GM12878 (cell line): ENCODE data around the gene AP4S1. TPM values are rescaled to one million over a fixed set of nuclear protein-coding genes. Genes with fewer than 3 reads are reported as not detected.

Experiments used
- ATAC-seq: fragments of 200-7000 bp; cut with Tn5 transposase; 3 replicates; pipeline ENCODE4 v1.9.1; 2020; ENCODE audit warnings: mild to moderate bottlenecking, moderate library complexity
- BruUV-seq: library from RNA; stranded (reverse); fragments of 400-500 nt; replicated peaks from 2 replicates; lab custom pipeline; 2021; lab: Mats Ljungman, UMichigan
- CTCF ChIA-PET: fragments of 300-600 bp; sonication (Branson Sonifier 250); formaldehyde crosslinking; extraction: SDS; loops from one replicate; lab custom pipeline; 2021; ENCODE audit warnings: inconsistent platforms; lab: Yijun Ruan, JAX
- POLR2A ChIA-PET: fragments of 350-600 bp; formaldehyde crosslinking; extraction: SDS; loops from one replicate; lab custom pipeline; 2021; ENCODE audit warnings: inconsistent platforms; lab: Charles Lee
- RAD21 ChIA-PET: fragments of 300-600 bp; sonication (Branson Sonifier 250); formaldehyde crosslinking; loops from one replicate; lab custom pipeline; 2023; ENCODE audit warnings: antibody characterized with exemption; ENCODE audit not compliant: unreplicated experiment; lab: Charles Lee
- SMC1A ChIA-PET: fragments of 300-600 bp; sonication (Branson Sonifier 250); formaldehyde crosslinking; loops from one replicate; lab custom pipeline; 2023; ENCODE audit not compliant: unreplicated experiment, uncharacterized antibody; lab: Charles Lee
- DNase-seq: peaks from one replicate; pipeline ENCODE4 v3.0.0-alpha.2; 2011; ENCODE audit warnings: low read depth, low spot score
- FAIRE-seq: peaks from 3 replicates; lab custom pipeline; 2011; peaks lifted over from hg19 to GRCh38; lab: Jason Lieb, UNC
- H2AFZ ChIP-seq: 2 replicates; pipeline ENCODE4 v1.6.0; 2011; ENCODE audit warnings: low read depth, low read length, control low read depth; ENCODE audit not compliant: control insufficient read depth
- H3K27ac ChIP-seq: 2 replicates; pipeline ENCODE4 v1.5.1; 2011; ENCODE audit warnings: control low read depth; ENCODE audit not compliant: control insufficient read depth, insufficient read depth
- H3K27me3 ChIP-seq, 2 experiments: replicated peaks in 1 of 2; 2 replicates each; pipeline versions ENCODE4 v1.6.0 to v1.6.1; 2011; ENCODE audit warnings: low read length in 1 of 2; ENCODE audit not compliant: control insufficient read depth in 2 of 2, insufficient read depth in 2 of 2
- H3K36me3 ChIP-seq, 2 experiments: 2 replicates each; pipeline ENCODE4 v1.5.1; 2011; ENCODE audit warnings: low read length in 1 of 2; ENCODE audit not compliant: control insufficient read depth in 2 of 2, insufficient read depth in 2 of 2
- H3K4me1 ChIP-seq: 2 replicates; pipeline ENCODE4 v1.6.1; 2011; ENCODE audit warnings: mild to moderate bottlenecking, low read length, moderate library complexity, mixed read lengths; ENCODE audit not compliant: control insufficient read depth, insufficient read depth
- H3K4me2 ChIP-seq: 2 replicates; pipeline ENCODE4 v1.6.0; 2011; ENCODE audit warnings: control low read depth; ENCODE audit not compliant: control insufficient read depth, insufficient read depth
- H3K4me3 ChIP-seq: fragments of 200-600 bp; sonication (generic); 2 replicates; pipeline ENCODE4 v1.5.1; 2016
- H3K79me2 ChIP-seq: 2 replicates; pipeline ENCODE4 v1.6.0; 2011; ENCODE audit warnings: low read length; ENCODE audit not compliant: control insufficient read depth, insufficient read depth
- H3K9ac ChIP-seq: 2 replicates; pipeline ENCODE4 v1.8.0; 2011; ENCODE audit warnings: low read length, control low read depth, mixed read lengths; ENCODE audit not compliant: control insufficient read depth, insufficient read depth
- H3K9me3 ChIP-seq: replicated peaks from 3 replicates; pipeline ENCODE4 v1.5.1; 2011; ENCODE audit warnings: mild to moderate bottlenecking, low read length; ENCODE audit not compliant: control insufficient read depth, insufficient read depth
- H4K20me1 ChIP-seq: 2 replicates; pipeline ENCODE4 v1.6.0; 2011; ENCODE audit not compliant: control insufficient read depth, insufficient read depth
- BACH1 ChIP-seq: fragments of 450-650 bp; IDR thresholded peaks from 2 replicates; pipeline ENCODE4 v1.6.1; 2017; ENCODE audit warnings: mild to moderate bottlenecking, borderline replicate concordance
- BMI1 ChIP-seq: fragments of 450-650 bp; IDR thresholded peaks from 2 replicates; pipeline ENCODE4 v1.6.1; 2016; ENCODE audit warnings: mild to moderate bottlenecking, moderate library complexity, borderline replicate concordance
- CBFB ChIP-seq: IDR thresholded peaks from 2 replicates; pipeline ENCODE4 v1.6.1; 2016; ENCODE audit warnings: antibody characterized with exemption, low read depth
- CREB1 ChIP-seq: IDR thresholded peaks from 2 replicates; pipeline ENCODE4 v1.6.1; 2012; ENCODE audit warnings: low read depth, mild to moderate bottlenecking, inconsistent platforms
- HDAC6 ChIP-seq: fragments of 200-600 bp; sonication (generic); IDR thresholded peaks from one replicate; pipeline ENCODE4 v1.8.0; 2017; ENCODE audit warnings: antibody characterized with exemption; ENCODE audit not compliant: unreplicated experiment
- IKZF1 ChIP-seq: fragments of 450-650 bp; conservative IDR thresholded peaks from 2 replicates; pipeline ENCODE4 v1.6.1; 2017; ENCODE audit warnings: antibody characterized with exemption, mild to moderate bottlenecking
- IRF3 ChIP-seq: fragments of 450-650 bp; IDR thresholded peaks from 2 replicates; pipeline ENCODE4 v1.6.1; 2014; ENCODE audit warnings: mild to moderate bottlenecking
- JUNB ChIP-seq: IDR thresholded peaks from 2 replicates; pipeline ENCODE4 v1.6.1; 2016; ENCODE audit warnings: antibody characterized with exemption, mild to moderate bottlenecking
- MYB ChIP-seq: fragments of 150-350 bp; IDR thresholded peaks from 2 replicates; pipeline ENCODE4 v1.6.1; 2014; ENCODE audit warnings: mild to moderate bottlenecking, low read depth, low read length, borderline replicate concordance
- NR2C2 ChIP-seq: IDR thresholded peaks from 2 replicates; pipeline ENCODE4 v1.6.1; 2011; ENCODE audit warnings: borderline replicate concordance, low read depth; ENCODE audit not compliant: control insufficient read depth, insufficient read length
- PAX8 ChIP-seq: fragments of 450-650 bp; IDR thresholded peaks from 2 replicates; pipeline ENCODE4 v1.6.1; 2017; ENCODE audit warnings: mild to moderate bottlenecking, moderate library complexity
- POLR2AphosphoS2 ChIP-seq: IDR thresholded peaks from 2 replicates; pipeline ENCODE4 v1.6.1; 2011; ENCODE audit warnings: low read depth, mild to moderate bottlenecking, low read length, improper control_type of control experiment, moderate library complexity
- POLR2AphosphoS5 ChIP-seq: IDR thresholded peaks from 2 replicates; pipeline ENCODE4 v1.6.1; 2011; ENCODE audit warnings: mild to moderate bottlenecking, low read length, inconsistent platforms
- RAD21 ChIP-seq: IDR thresholded peaks from 2 replicates; pipeline ENCODE4 v1.6.1; 2011; ENCODE audit warnings: mild to moderate bottlenecking, low read depth, low read length, moderate library complexity; ENCODE audit not compliant: insufficient read depth
- SKIL ChIP-seq: fragments of 450-650 bp; IDR thresholded peaks from 2 replicates; pipeline ENCODE4 v1.6.1; 2017; ENCODE audit warnings: mild to moderate bottlenecking, low read depth, inconsistent platforms; ENCODE audit not compliant: poor library complexity, severe bottlenecking
- TCF7 ChIP-seq: IDR thresholded peaks from 2 replicates; pipeline ENCODE4 v1.6.1; 2014; ENCODE audit warnings: antibody characterized with exemption, borderline replicate concordance
- USF1 ChIP-seq: IDR thresholded peaks from 2 replicates; pipeline ENCODE4 v1.6.1; 2011; ENCODE audit warnings: borderline replicate concordance, low read depth, mild to moderate bottlenecking, moderate library complexity, mixed read lengths, low read length; ENCODE audit not compliant: insufficient read depth; ENCODE audit errors: extremely low read length
- USF2 ChIP-seq: IDR thresholded peaks from 2 replicates; pipeline ENCODE4 v1.6.1; 2011; ENCODE audit warnings: low read depth, low read length, improper control_type of control experiment, borderline replicate concordance
- ZBED1 ChIP-seq: IDR thresholded peaks from 2 replicates; pipeline ENCODE4 v1.6.1; 2016; ENCODE audit warnings: borderline replicate concordance
- WGBS: methylation state at CpG from one replicate; pipeline ENCODE4 v1.1.6; 2016; ENCODE audit warnings: low lambda C conversion rate; ENCODE audit not compliant: insufficient replicate concordance, insufficient coverage; ENCODE audit errors: missing lambda C conversion rate; 5-methylcytosine and 5-hydroxymethylcytosine counted together
- in situ Hi-C: fragments of 300-500 bp; cut with MboI; formaldehyde crosslinking; loops from 9 replicates; pipeline ENCODE4 v1.14.3; 2018; ENCODE audit warnings: mixed read lengths
- intact Hi-C: fragments of 100-400 bp; cut with micrococcal nuclease; formaldehyde crosslinking; loops from one replicate; pipeline ENCODE4 v1.14.2; 2022; ENCODE audit not compliant: unreplicated experiment
- polyA plus RNA-seq, 11 experiments: library from polyadenylated mRNA; depleted of rRNA in 4 of 11; unstranded in 6 of 11; stranded (reverse) in 5 of 11; fragments of >200 nt; fragmentation: Nextera tagmentation in 4 of 11; fragmentation: Illumina TruSeq in 1 of 11; extraction: Ambion mirVana in 4 of 11; extraction: Trizol in 1 of 11; gene quantifications; 1 replicate in 1 of 11; 2 replicates in 10 of 11; pipeline versions ENCODE4 v1.2.1 to v1.2.3, GENCODE V29; 2011 to 2016; ENCODE audit warnings: inconsistent platforms in 2 of 11, missing spikeins in 2 of 11, low read depth in 1 of 11
- total RNA-seq, 4 experiments: library from RNA; depleted of rRNA in 3 of 4; stranded (reverse); fragments of >200 nt in 3 of 4; fragmentation: Illumina TruSeq in 1 of 4; extraction: Trizol in 1 of 4; gene quantifications; 2 replicates each; pipeline versions ENCODE4 v1.2.1 to v1.2.3, GENCODE V29; 2013 to 2021

The AP4S1 gene
- total and polyA plus RNA-seq, 10 of the 15 experiments (the other 5 are each of a cell fraction or from before 2014, with no cell fraction given): 3.6 to 9.0 (median 5.7) TPM

GRCh38 chr14:31083781-31084180, 58.3 kb downstream of the AP4S1 start (continued):
- TF ChIP-seq SKIL: no peak
- no peak for TF ChIP-seq CBFB
- TF ChIP-seq RAD21: no peak
- TF ChIP-seq USF1: no peak
- no peak for TF ChIP-seq HDAC6
- TF ChIP-seq IKZF1: no peak
- no peak for TF ChIP-seq MYB
- TF ChIP-seq JUNB: no peak
- no peak for TF ChIP-seq NR2C2
- no peak for TF ChIP-seq POLR2AphosphoS5

GRCh38 chr14:31084385-31084784, 58.9 kb downstream of the AP4S1 start:
- intact Hi-C loops: no loop called here
- Histone ChIP-seq H3K27ac (no peak overlapping the region), H3K79me2 (no peaks in the 10 kb centered on the region), H3K27me3 (no peaks in the 10 kb centered on the region), H3K4me2 (no peak overlapping the region), H3K9ac (no peak overlapping the region), H3K36me3 (no peaks in the 10 kb centered on the region), H4K20me1 (no peaks in the 10 kb centered on the region), H3K4me3 (no peak overlapping the region), H3K4me1 (no peaks in the 10 kb centered on the region), H3K9me3 (no peaks in the 10 kb centered on the region), H2AFZ (peak overlapping the region; percentile 19)
- no peak for FAIRE-seq
- in situ Hi-C loops: loop anchor here (5.0 kb wide), 1 partner anchor 102 kb away; no protein-coding TSS in a partner anchor
- WGBS: 78% methylated on average over 5 of the region's 5 CpGs
- ChIA-PET POLR2A (interaction anchor here (1.4 kb wide), 1 partner anchor 58 kb away, joined by 4 read pairs; no protein-coding TSS in a partner anchor), RAD21 (interaction anchor here (2.8 kb wide), 1 partner anchor 104 kb away, joined by 41 read pairs; no protein-coding TSS in a partner anchor), SMC1A (interaction anchor here (1.3 to 3.5 kb wide), 3 partner anchors 103 to 276 kb away, joined by 4 to 34 read pairs (median 23); no protein-coding TSS in a partner anchor), CTCF (interaction anchor here (0.7 to 6.8 kb wide), 4 partner anchors 46 to 206 kb away, joined by 3 to 97 read pairs (median 7); no protein-coding TSS in a partner anchor)
- no TSS peak for BruUV-seq
- ATAC-seq: peak; percentile 95
- DNase-seq: no peak
- peak; percentile 29; the same call in 1 of the 2 replicates for TF ChIP-seq CREB1
- no peak for TF ChIP-seq PAX8
- no peak for TF ChIP-seq ZBED1
- TF ChIP-seq USF2: no peak
- TF ChIP-seq BMI1: no peak
- no peak for TF ChIP-seq IRF3
- TF ChIP-seq BACH1: no peak
- TF ChIP-seq TCF7: 0 out of 2 replicates have a peak, but pooled peaks have one; percentile 34
- TF ChIP-seq POLR2AphosphoS2: no peak
